H1 (cell line): ENCODE measurements around the gene MARCHF10. TPM values are rescaled to one million over a fixed set of nuclear protein-coding genes. Genes with fewer than 3 reads are reported as not detected.

Source experiments
- CTCF ChIA-PET: fragments of 300-600 bp; sonication (Branson Sonifier 250); formaldehyde crosslinking; loops from one replicate; lab custom pipeline; 2021; ENCODE audit not compliant: partially characterized antibody; lab: Charles Lee
- POLR2A ChIA-PET: fragments of 300-600 bp; sonication (Branson Sonifier 250); formaldehyde crosslinking; loops from one replicate; lab custom pipeline; 2021; ENCODE audit warnings: inconsistent platforms; ENCODE audit not compliant: partially characterized antibody; lab: Charles Lee
- DNase-seq, 2 experiments: peaks; one replicate each; pipeline versions ENCODE4 v3.0.0 to v3.0.0-alpha.2; 2010 to 2022; ENCODE audit warnings: low spot score in 2 of 2, low read depth in 1 of 2, mixed read lengths in 1 of 2
- FAIRE-seq: peaks from 2 replicates; lab custom pipeline; 2011; peaks lifted over from hg19 to GRCh38; lab: Jason Lieb, UNC
- H2AFZ ChIP-seq: 2 replicates; pipeline ENCODE4 v1.8.1; 2012; ENCODE audit warnings: low read length, inconsistent platforms
- H2AK5ac ChIP-seq: 2 replicates; pipeline ENCODE4 v1.6.1; 2013; ENCODE audit warnings: low read depth, low read length
- H2BK120ac ChIP-seq: replicated peaks from 2 replicates; pipeline ENCODE3; 2013; ENCODE audit warnings: low read depth, low read length, inconsistent platforms
- H2BK12ac ChIP-seq: 2 replicates; pipeline ENCODE4 v1.6.1; 2013; ENCODE audit warnings: low read depth, low read length
- H2BK15ac ChIP-seq: 2 replicates; pipeline ENCODE4 v1.6.1; 2013; ENCODE audit warnings: low read length
- H2BK20ac ChIP-seq: 2 replicates; pipeline ENCODE4 v1.6.1; 2013; ENCODE audit warnings: low read length
- H2BK5ac ChIP-seq: 2 replicates; pipeline ENCODE4 v1.6.1; 2013; ENCODE audit warnings: low read depth, low read length
- H3K14ac ChIP-seq: 2 replicates; pipeline ENCODE4 v1.6.1; 2013; ENCODE audit warnings: inconsistent platforms; ENCODE audit not compliant: insufficient read length
- H3K18ac ChIP-seq: 2 replicates; pipeline ENCODE4 v1.6.1; 2013; ENCODE audit warnings: low read length; ENCODE audit errors: extremely low read depth
- H3K23ac ChIP-seq: 2 replicates; pipeline ENCODE4 v1.6.1; 2013; ENCODE audit warnings: inconsistent platforms; ENCODE audit not compliant: insufficient read length
- H3K23me2 ChIP-seq: 2 replicates; pipeline ENCODE4 v1.6.1; 2013; ENCODE audit warnings: low read depth, low read length
- H3K27ac ChIP-seq: 2 replicates; pipeline ENCODE4 v1.6.1; 2011; ENCODE audit warnings: low read depth, low read length, inconsistent platforms
- H3K27me3 ChIP-seq, 4 experiments: replicated peaks in 1 of 4; 1 replicate in 1 of 4; 2 replicates in 3 of 4; pipeline versions ENCODE4 v1.6.1 to v1.8.1; 2011 to 2013; ENCODE audit warnings: low read length in 3 of 4, mild to moderate bottlenecking in 3 of 4, inconsistent platforms in 2 of 4, mixed read lengths in 2 of 4, moderate library complexity in 1 of 4; ENCODE audit not compliant: control insufficient read depth in 3 of 4, insufficient read depth in 3 of 4; ENCODE audit errors: extremely low read depth in 1 of 4
- H3K36me3 ChIP-seq, 4 experiments: 2 replicates each; pipeline versions ENCODE4 v1.6.1 to v1.8.1; 2011 to 2013; ENCODE audit warnings: mild to moderate bottlenecking in 4 of 4, low read length in 3 of 4, moderate library complexity in 2 of 4, control low read depth in 1 of 4, inconsistent platforms in 1 of 4; ENCODE audit not compliant: insufficient read depth in 4 of 4, control insufficient read depth in 2 of 4
- H3K4ac ChIP-seq: replicated peaks from 2 replicates; pipeline ENCODE3; 2013; ENCODE audit warnings: low read length, low read depth, mixed read lengths, inconsistent platforms; ENCODE audit not compliant: insufficient read length
- H3K4me1 ChIP-seq, 4 experiments: replicated peaks in 1 of 4; 1 replicate in 1 of 4; 2 replicates in 3 of 4; pipeline versions ENCODE4 v1.6.1 to v1.8.1; 2011 to 2013; ENCODE audit warnings: low read length in 3 of 4, inconsistent platforms in 2 of 4, mixed read lengths in 1 of 4; ENCODE audit not compliant: insufficient read depth in 4 of 4, control insufficient read depth in 3 of 4
- H3K4me2 ChIP-seq, 2 experiments: 2 replicates each; pipeline versions ENCODE4 v1.6.1 to v1.8.1; 2011 to 2013; ENCODE audit warnings: low read depth in 2 of 2, low read length in 2 of 2, control low read depth in 1 of 2, inconsistent platforms in 1 of 2, mild to moderate bottlenecking in 1 of 2; ENCODE audit not compliant: insufficient read depth in 1 of 2
- H3K4me3 ChIP-seq, 4 experiments: fragments of 200-600, 300-600 bp in 1 of 4; sonication (generic), shearing (Covaris generic), sonication (Bioruptor Twin) in 1 of 4; 2 replicates each; pipeline versions ENCODE4 v1.5.1 to v1.8.1; 2011 to 2016; ENCODE audit warnings: low read length in 4 of 4, low read depth in 3 of 4, control low read depth in 2 of 4, inconsistent platforms in 2 of 4, mild to moderate bottlenecking in 2 of 4, mixed read lengths in 1 of 4, moderate library complexity in 1 of 4; ENCODE audit not compliant: insufficient read depth in 2 of 4; ENCODE audit errors: extremely low read depth in 1 of 4
- H3K56ac ChIP-seq: replicated peaks from 2 replicates; pipeline ENCODE3; 2013; ENCODE audit warnings: low read depth, mild to moderate bottlenecking, mixed read lengths, low read length, inconsistent platforms; ENCODE audit not compliant: insufficient read length
- H3K79me1 ChIP-seq: 2 replicates; pipeline ENCODE4 v1.6.1; 2013; ENCODE audit warnings: low read depth, low read length, control low read depth
- H3K79me2 ChIP-seq, 2 experiments: 2 replicates each; pipeline versions ENCODE4 v1.6.1 to v1.8.1; 2012 to 2013; ENCODE audit warnings: low read length in 2 of 2, mild to moderate bottlenecking in 2 of 2, inconsistent platforms in 1 of 2; ENCODE audit not compliant: insufficient read depth in 2 of 2, control insufficient read depth in 1 of 2
- H3K9ac ChIP-seq, 4 experiments: replicated peaks in 1 of 4; 1 replicate in 1 of 4; 2 replicates in 3 of 4; pipeline versions ENCODE4 v1.6.1 to v1.8.1; 2011 to 2013; ENCODE audit warnings: low read depth in 3 of 4, low read length in 3 of 4, control low read depth in 2 of 4, mild to moderate bottlenecking in 2 of 4, moderate library complexity in 2 of 4, inconsistent platforms in 1 of 4; ENCODE audit errors: extremely low read depth in 1 of 4
- H3K9me3 ChIP-seq, 2 experiments: 2 replicates each; pipeline versions ENCODE4 v1.6.1 to v1.8.1; 2012 to 2013; ENCODE audit warnings: mild to moderate bottlenecking in 2 of 2, moderate library complexity in 2 of 2, control low read depth in 1 of 2, inconsistent platforms in 1 of 2, low read depth in 1 of 2, low read length in 1 of 2, mixed read lengths in 1 of 2; ENCODE audit not compliant: insufficient read depth in 2 of 2
- H4K20me1 ChIP-seq, 2 experiments: replicated peaks in 1 of 2; 2 replicates each; pipeline versions ENCODE3 to v1.8.1; 2011 to 2013; ENCODE audit warnings: inconsistent platforms in 2 of 2, low read length in 2 of 2, mild to moderate bottlenecking in 1 of 2; ENCODE audit not compliant: insufficient read depth in 2 of 2, control insufficient read depth in 1 of 2
- H4K5ac ChIP-seq: 2 replicates; pipeline ENCODE4 v1.6.1; 2013; ENCODE audit warnings: low read length, low read depth, mixed read lengths, inconsistent platforms; ENCODE audit not compliant: insufficient read length
- H4K8ac ChIP-seq: 2 replicates; pipeline ENCODE4 v1.8.0; 2013; ENCODE audit warnings: mild to moderate bottlenecking, moderate library complexity, low read length, inconsistent platforms; ENCODE audit not compliant: insufficient read depth; ENCODE audit errors: extremely low read depth
- H4K91ac ChIP-seq: replicated peaks from 2 replicates; pipeline ENCODE3; 2013; ENCODE audit warnings: low read length, mixed read lengths, inconsistent platforms; ENCODE audit not compliant: insufficient read length
- ATF2 ChIP-seq: IDR thresholded peaks from 2 replicates; pipeline ENCODE4 v1.6.1; 2012; ENCODE audit warnings: low read length, inconsistent platforms
- CTCF ChIP-seq, 3 experiments: IDR thresholded peaks; 1 replicate in 2 of 3; 2 replicates in 1 of 3; pipeline versions ENCODE4 v1.5.1 to v1.6.1; 2011; ENCODE audit warnings: low read length in 3 of 3, mild to moderate bottlenecking in 3 of 3, inconsistent platforms in 2 of 3, low read depth in 1 of 3, moderate library complexity in 1 of 3; ENCODE audit not compliant: insufficient read depth in 1 of 3; ENCODE audit errors: control extremely low read depth in 1 of 3
- JUN ChIP-seq: IDR thresholded peaks from 2 replicates; pipeline ENCODE4 v1.6.1; 2011; ENCODE audit warnings: low read depth, mild to moderate bottlenecking, improper control_type of control experiment, low read length
- JUND ChIP-seq: IDR thresholded peaks from 2 replicates; pipeline ENCODE4 v1.6.1; 2011; ENCODE audit warnings: mild to moderate bottlenecking, improper control_type of control experiment, low read length
- KDM5A ChIP-seq: fragments of 200-600 bp; IDR thresholded peaks from 2 replicates; pipeline ENCODE4 v1.7.1; 2012; ENCODE audit warnings: mild to moderate bottlenecking, low read length, inconsistent platforms, mixed read lengths
- POLR2AphosphoS5 ChIP-seq: IDR thresholded peaks from 2 replicates; pipeline ENCODE4 v1.6.1; 2011; ENCODE audit warnings: low read depth, low read length
- RBBP5 ChIP-seq: IDR thresholded peaks from 2 replicates; pipeline ENCODE4 v1.7.1; 2012; ENCODE audit warnings: low read depth, mild to moderate bottlenecking, inconsistent platforms, low read length, moderate library complexity, borderline replicate concordance
- SIX5 ChIP-seq: IDR thresholded peaks from 2 replicates; pipeline ENCODE4 v1.6.1; 2011; ENCODE audit warnings: mild to moderate bottlenecking, low read depth, low read length
- TAF1 ChIP-seq: IDR thresholded peaks from 2 replicates; pipeline ENCODE4 v1.6.1; 2011; ENCODE audit warnings: mild to moderate bottlenecking, low read depth, low read length
- WGBS, 2 experiments: shearing (Covaris generic) in 1 of 2; methylation state at CpG; one replicate each; pipeline versions ENCODE4 v1.1.6 to v1.1.7; 2013 to 2015; ENCODE audit warnings: low lambda C conversion rate in 2 of 2, mixed read lengths in 2 of 2, inconsistent platforms in 1 of 2, low coverage in 1 of 2, missing lambda C conversion rate in 1 of 2; ENCODE audit not compliant: insufficient replicate concordance in 2 of 2, insufficient coverage in 1 of 2, insufficient read length in 1 of 2; ENCODE audit errors: extremely low coverage in 1 of 2, missing lambda C conversion rate in 1 of 2; 5-methylcytosine and 5-hydroxymethylcytosine counted together
- polyA plus RNA-seq, 7 experiments: library from polyadenylated mRNA; depleted of rRNA in 3 of 7; stranded (reverse) in 5 of 7; unstranded in 2 of 7; fragments of >200 nt in 5 of 7; fragments of 200-250 nt in 2 of 7; gene quantifications; 1 replicate in 5 of 7; 2 replicates in 1 of 7; 4 replicates in 1 of 7; pipeline versions ENCODE4 v1.2.1 to v1.2.3, GENCODE V29; 2011 to 2013; ENCODE audit warnings: missing spikeins in 2 of 7, mixed read lengths in 2 of 7
- total RNA-seq: library from RNA; stranded (reverse); fragmentation: NEBNext Ultra II Directional; extraction: Animal tissue kit (Norgen Biotek cat#: 25700); gene quantifications from 2 replicates; pipeline ENCODE4 v1.2.1, GENCODE V29; 2021

The MARCHF10 gene
- total and polyA plus RNA-seq, 2 of the 8 experiments (the other 6 are each of a cell fraction or from before 2014, with no cell fraction given), result 0.48 to 0.73 TPM

GRCh38 chr17:62791767-62792446 lies 16.2 kb downstream of the MARCHF10 start:
- H2AFZ ChIP-seq, result 0 out of 2 replicates have a peak overlapping the region, but pooled peaks have one; percentile 48
- H3K4ac ChIP-seq, result no peak overlapping the region
- no peak overlapping the region for H2BK5ac ChIP-seq
- no peak for DNase-seq
- H4K5ac ChIP-seq, result no peak overlapping the region
- no peak overlapping the region for H2BK12ac ChIP-seq
- no peaks in the 10 kb centered on the region for H3K4me1 ChIP-seq
- ChIA-PET POLR2A (no interaction called here), CTCF (no interaction called here)
- H3K14ac ChIP-seq, result no peak overlapping the region
- WGBS, 2 experiments, result 87% methylated on average over 11 of the region's 12 CpGs; no CpG with 5 or more reads in 1 of the 2 experiments
- no peak overlapping the region for H3K4me2 ChIP-seq
- no peak overlapping the region for H2AK5ac ChIP-seq
- H3K27ac ChIP-seq, result no peak overlapping the region
- H3K23ac ChIP-seq, result no peak overlapping the region
- H3K56ac ChIP-seq, result no peak overlapping the region
- no peak overlapping the region for H3K18ac ChIP-seq
- no peak overlapping the region for H4K91ac ChIP-seq
- H3K9me3 ChIP-seq, result no peaks in the 10 kb centered on the region; a peak in 1 of 4 replicates
- H2BK120ac ChIP-seq, result no peak overlapping the region
- FAIRE-seq, result no peak
- no peak overlapping the region for H4K8ac ChIP-seq
- peaks cover 18% of the 10 kb centered on the region; the same call in 1 of the 2 replicates for H3K23me2 ChIP-seq
- no peaks in the 10 kb centered on the region for H3K27me3 ChIP-seq
- H3K4me3 ChIP-seq, result no peak overlapping the region
- no peaks in the 10 kb centered on the region for H3K36me3 ChIP-seq
- H4K20me1 ChIP-seq, result peaks cover 0 to 3% of the 10 kb centered on the region in 2 experiments
- H2BK15ac ChIP-seq, result no peak overlapping the region
- H3K9ac ChIP-seq, result no peak overlapping the region
- no peak overlapping the region for H2BK20ac ChIP-seq
- H3K79me2 ChIP-seq, result no peaks in the 10 kb centered on the region
- H3K79me1 ChIP-seq, result no peaks in the 10 kb centered on the region
- TF ChIP-seq JUND (no peak), ATF2 (no peak), RBBP5 (no peak), TAF1 (no peak), POLR2AphosphoS5 (no peak), CTCF (IDR thresholded peaks at IDR 0.05; ENCODE audit: control extremely low read depth in 1 of 3, insufficient read depth in 1 of 3, low read depth in 1 of 3, low read length in 3 of 3) (no peak), JUN (no peak), KDM5A (no peak), SIX5 (no peak)
